B cell (primary cell): Measurements from ENCODE around the gene CPB2.

Experiments used
- CTCF ChIP-seq: fragments of 200-600 bp; IDR thresholded peaks from one replicate; pipeline ENCODE4 v1.8.0; 2022; ENCODE audit warnings: antibody characterized with exemption, mild to moderate bottlenecking
- EZH2 ChIP-seq: IDR thresholded peaks from 2 replicates; pipeline ENCODE4 v1.6.1; 2012; ENCODE audit warnings: borderline replicate concordance, low read depth, mild to moderate bottlenecking, moderate library complexity, low read length; ENCODE audit not compliant: insufficient read depth, poor library complexity, severe bottlenecking

- TF ChIP-seq CTCF (no peak), EZH2 (no peak)
Observed at GRCh38 chr13:46134494-46134893, 29.7 kb upstream of the CPB2 start.
